HPDE6-E6E7 (cell line): ENCODE results near the gene ARAP3.

Experiments used
- DNase-seq: peaks from one replicate; pipeline ENCODE4 v3.0.0; 2011; ENCODE audit warnings: missing footprints; ENCODE audit errors: extremely low spot score

The ARAP3 gene

GRCh38 chr5:141672071-141672840 lies 9.8 kb downstream of the ARAP3 start:
- no peak for DNase-seq

DNA sequence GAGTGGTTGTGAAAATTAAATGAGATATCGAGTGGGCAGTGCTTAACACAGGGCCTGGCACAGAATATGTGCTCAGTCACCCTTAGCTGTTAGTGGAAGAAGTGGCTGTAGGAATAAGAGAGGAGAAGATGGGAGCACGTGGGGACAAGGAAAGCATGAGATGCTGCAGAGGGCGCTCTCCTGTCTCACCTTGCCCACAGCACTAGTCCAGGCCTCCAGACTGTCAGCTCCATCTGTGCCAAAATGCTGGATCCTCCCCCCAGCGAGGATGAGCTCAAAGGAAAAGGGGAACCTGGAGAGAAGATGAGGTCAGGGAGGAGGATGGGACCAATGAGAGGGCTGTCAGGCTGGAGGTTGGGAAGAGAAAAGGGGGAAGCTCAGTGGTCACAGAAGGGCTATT lies 12.5 kb downstream of the ARAP3 start:
- DNase-seq, result no peak

DNA sequence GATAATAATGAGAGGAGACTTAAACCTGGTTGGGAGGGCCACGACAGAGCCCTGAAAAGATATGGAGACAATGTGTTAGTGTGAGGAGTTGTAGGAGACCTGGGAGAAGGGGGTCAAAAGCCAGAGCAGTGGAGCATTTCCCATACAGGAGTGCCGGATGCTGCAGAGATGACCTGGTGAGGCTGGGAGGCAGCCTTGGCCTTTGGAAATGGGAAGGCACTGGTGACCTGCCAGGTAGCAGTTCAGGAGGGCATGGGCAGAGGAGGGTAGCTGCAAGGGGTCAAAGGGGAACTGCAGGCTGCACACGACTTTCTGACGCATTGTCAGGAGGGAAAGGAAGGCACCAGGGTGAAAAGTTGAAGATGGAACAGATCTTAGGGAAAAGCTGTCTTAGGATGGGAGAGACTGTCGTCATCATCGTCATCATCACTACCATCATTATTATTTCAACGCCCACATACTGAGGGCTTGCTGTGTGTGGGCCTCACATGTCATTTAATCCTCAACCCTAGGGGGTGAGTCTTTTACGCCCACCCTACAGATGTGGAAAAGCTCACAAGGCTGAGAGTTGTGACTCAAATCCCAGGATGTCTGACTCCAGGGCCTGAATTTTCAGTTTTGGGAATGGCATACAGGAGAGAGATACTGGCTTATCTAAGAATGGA lies 13.3 kb downstream of the ARAP3 start:
- DNase-seq, result no peak

GRCh38 chr5:141665995-141666940 lies 15.8 kb downstream of the ARAP3 start:
- DNase-seq, result no peak

DNA sequence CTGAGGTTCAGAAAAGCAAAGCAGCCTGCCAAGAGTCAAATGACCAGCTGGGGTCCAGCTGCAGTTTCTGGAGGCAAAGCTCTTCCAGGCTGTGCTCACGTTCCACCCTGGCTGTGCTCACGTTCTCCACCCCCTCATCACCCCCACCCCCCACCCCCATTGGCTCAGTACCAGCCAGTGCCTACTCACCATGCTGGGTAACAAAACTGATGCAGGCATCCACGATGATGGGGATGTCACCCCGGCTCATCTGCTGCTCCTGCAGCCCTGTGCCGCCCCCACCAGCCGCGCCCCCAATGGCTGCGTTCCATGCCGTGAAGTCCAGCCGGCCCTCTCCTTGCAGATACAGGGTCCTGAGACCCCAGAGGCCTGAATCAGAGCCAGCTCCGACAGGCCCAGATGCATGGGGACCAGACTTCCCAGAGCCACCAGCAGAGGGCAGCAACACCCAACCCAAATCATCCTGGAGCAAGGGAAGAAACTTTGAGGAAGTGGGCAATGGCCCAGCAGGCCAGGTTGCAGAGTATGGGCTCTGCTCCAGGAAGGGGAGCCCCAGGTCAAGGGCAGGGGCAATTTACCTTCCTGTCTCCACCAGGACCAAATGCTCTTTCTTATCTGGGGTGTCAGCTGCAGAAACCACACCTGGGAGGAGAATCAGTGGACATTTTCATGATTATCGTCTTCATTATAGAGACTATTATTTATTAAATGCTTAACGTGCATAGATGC lies 17.1 kb downstream of the ARAP3 start:
- DNase-seq, result peak; percentile 69

GRCh38 chr5:141663506-141663905 lies 18.5 kb downstream of the ARAP3 start:
- DNase-seq, result no peak

- DNase-seq, result no peak
These were observed 20.0 kb downstream of the ARAP3 start for GRCh38 chr5:141662028-141662427.

DNA sequence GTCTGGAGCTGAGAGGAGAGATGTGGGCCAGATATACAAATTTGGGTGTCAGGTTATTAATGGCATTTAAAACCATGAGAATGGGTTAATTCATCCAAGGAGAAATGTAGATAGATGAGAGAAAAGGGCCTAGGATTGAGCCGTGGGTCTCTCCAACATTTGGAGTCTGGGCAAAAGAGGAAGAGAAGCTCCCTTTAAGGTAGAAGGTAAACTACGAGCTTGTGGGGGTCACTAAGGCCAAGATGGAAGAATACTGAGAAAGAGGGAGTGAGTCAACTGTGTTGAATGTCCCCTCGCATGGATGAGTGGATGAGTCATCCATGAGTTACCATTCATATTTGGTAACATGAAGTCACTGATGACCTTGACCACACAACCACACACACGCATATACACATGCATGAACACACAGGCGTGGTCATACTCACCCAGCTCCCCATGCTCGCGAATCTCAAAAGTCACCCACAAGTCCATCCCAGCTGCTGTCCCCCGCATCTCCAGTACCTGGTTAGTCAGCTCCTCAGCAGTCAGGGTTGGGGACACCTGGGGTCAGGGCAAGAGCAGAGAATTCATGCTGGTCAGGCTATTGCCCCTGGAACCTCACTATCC lies 24.0 kb downstream of the ARAP3 start:
- peak; percentile 70 for DNase-seq

DNA sequence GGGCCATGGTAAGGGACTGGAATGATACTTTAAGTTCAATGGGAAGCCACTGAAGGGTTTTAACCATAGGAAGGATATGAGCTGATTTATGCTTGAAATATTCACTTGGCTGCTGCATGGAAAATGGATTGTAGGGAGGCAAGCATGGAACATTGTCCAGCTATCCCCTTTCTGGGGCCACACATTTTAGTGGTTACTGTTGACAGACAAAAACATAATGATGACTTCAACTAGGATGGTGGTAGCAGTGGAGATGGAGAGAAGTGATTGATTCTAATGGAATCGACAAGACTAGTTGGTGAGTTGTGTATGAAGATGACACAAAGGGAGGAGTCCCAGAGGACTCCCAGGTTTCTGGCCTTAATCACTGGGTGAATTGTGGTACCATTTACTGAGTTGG lies 24.6 kb downstream of the ARAP3 start:
- DNase-seq, result no peak

DNA sequence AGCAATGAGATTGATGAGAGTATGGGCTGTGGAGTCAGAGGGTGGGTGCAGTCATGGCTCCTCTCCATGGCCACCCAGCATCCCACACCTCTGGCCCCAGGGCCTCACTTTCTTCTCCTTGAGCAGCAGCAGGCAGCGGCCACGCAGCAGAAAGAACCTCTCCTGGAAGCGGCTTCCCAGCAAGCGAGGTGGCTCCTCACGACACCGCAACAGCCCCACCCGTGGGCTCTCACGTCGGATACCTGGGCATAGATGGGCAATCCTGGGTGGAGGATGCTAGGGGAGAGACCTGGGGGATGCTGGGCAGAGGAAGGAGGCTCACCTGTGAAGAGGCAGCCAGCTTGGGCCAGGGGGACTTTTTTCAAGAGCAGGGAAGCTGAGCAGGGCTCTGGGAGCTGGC lies 25.6 kb downstream of the ARAP3 start:
- no peak for DNase-seq

DNA sequence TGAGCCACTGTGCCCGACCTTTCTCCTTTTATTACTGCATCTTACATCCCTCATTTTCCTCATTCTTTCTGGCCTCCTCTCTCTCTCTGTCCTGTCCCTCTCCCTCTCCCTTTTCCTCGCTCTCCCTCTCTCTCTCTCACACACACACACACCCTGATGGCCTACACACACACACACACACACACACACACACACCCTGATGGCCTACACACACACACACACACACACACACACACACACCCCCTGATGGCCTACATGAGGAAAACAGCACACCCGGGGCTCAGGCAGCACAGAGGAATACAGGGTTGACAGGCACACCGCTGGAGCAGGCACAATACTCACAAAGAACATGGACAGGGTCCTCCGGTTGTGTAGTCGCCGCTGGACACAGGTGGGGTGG lies 27.0 kb downstream of the ARAP3 start:
- DNase-seq, result no peak

DNA sequence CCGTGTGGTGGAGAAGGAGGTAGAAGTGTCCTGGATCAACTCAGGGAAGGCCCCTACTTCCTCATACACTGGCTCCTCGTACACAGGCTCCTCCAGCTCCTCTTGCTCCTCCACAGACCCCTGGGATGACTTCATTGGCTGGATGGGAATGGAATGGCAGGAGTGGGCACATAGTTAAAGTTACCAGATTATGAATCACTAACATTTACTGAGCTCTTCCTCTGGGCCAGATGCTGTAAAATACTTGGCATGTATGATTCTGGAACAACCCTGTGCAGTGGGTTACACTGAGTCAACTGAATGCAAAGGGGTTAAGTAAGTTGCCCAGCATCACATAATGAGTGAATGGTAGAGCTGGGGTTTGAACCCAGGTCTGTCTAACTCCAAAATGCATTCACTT lies 27.7 kb downstream of the ARAP3 start:
- DNase-seq, result no peak

- no peak for DNase-seq
These were observed 30.3 kb downstream of the ARAP3 start for GRCh38 chr5:141651728-141652105.

- peak; percentile 93 for DNase-seq
These were observed 30.9 kb downstream of the ARAP3 start, which contains the start of gene FCHSD1 for GRCh38 chr5:141650851-141651727. Gene FCHSD1 (minus strand): TSS chr5:141651418. CDS start chr5:141651368, 50 bp downstream.

GRCh38 chr5:141649972-141650371 lies 32.1 kb downstream of the ARAP3 start:
- no peak for DNase-seq

- no peak for DNase-seq
These were observed 32.9 kb downstream of the ARAP3 start for GRCh38 chr5:141649056-141649688.

DNA sequence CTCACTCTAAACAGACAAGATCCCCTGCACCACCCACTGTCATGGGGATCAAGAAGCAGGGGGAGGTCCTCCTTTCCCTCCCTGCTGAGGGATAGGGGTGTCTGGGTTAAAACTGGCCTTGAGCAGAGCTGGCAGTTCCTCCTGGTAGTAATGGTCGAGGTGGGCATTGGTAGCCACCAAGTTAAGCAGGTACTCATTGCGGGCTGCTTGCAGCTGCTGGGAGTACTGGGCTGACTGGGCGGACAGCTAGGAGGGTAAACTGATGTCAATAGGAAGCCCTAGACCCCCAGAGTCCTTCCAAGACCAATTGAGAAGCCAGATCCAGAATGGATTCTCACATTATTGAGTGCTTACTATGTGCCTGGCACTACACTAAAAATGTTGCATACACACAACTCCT lies 34.2 kb downstream of the ARAP3 start:
- DNase-seq, result no peak

- DNase-seq, result no peak
These were observed 34.8 kb downstream of the ARAP3 start for GRCh38 chr5:141647242-141647641.

GRCh38 chr5:141646026-141646425 lies 36.0 kb downstream of the ARAP3 start:
- DNase-seq, result no peak
